GM21528 (cell line): ENCODE measurements around the gene PSMB10.
A peak's percentile ranks its signal among the peaks of the same experiment; 100 is the strongest.
"Not testable (repeated sequence)": the region's sequence is repeated elsewhere in the genome, so short reads cannot be mapped to it uniquely, and the experiment has no call there.

Experiments
- ATAC-seq: cut with Tn5 transposase; IDR thresholded peaks from one replicate; pipeline ENCODE4 v1.9.1; 2021; ENCODE audit warnings: mild to moderate bottlenecking, moderate library complexity; ENCODE audit not compliant: unreplicated experiment, low FRiP score

Gene PSMB10

DNA sequence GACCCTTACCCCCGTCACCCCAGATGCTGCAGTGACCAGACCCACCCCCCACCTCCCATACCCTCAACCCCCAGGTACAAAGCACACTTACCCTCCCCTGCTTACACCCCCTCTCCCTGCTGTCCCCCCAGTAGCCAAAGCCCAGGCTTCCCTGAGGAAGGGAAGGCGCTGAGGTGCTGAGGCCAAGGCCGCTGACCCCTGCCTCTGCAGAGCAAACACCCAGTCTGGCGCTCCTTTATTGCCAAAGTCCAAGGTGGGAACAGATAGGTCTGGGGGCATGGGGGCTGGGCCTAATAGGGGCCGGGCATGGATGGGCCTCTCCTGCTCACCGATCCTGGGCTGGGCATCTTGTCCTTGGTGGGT, 6.6 kb upstream of the PSMB10 start:
- ATAC-seq: no peak

DNA sequence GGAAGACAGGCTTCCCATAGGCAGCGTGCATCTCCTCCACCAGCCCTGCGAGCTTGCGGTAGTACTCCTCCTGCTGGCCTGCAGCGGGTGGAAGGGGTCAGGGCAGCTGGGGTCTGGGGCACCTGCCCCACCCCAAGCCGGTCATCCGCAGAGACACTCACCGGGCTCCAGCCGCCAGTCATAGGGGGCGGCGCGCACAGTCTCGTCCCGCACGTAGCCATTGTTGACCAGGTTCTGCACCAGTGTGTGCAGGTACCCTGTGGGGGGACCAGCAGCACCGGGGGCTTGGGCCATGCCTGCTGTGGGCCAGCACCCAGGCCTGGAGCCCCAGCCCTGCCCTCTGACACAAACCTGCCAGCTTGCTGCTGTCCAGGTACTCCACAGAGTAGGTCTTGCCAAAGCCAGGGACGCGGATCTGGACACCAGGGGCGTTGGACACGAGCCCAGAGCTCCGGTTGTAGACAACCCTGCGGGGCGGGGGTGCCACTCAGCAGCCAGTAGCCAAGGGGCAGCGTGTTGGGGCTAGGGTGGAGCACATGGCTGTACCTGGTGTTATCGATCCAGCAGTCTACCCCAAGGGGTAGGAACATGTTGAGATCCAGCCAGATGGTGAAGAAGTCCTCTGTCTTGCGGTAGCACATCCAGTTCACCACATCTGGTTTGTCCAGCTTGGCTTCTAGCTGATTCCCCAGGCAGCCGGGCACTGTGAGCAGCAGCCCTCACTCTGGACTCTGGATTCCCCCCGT, 6.0 kb upstream of the PSMB10 start:
- no peak for ATAC-seq

DNA sequence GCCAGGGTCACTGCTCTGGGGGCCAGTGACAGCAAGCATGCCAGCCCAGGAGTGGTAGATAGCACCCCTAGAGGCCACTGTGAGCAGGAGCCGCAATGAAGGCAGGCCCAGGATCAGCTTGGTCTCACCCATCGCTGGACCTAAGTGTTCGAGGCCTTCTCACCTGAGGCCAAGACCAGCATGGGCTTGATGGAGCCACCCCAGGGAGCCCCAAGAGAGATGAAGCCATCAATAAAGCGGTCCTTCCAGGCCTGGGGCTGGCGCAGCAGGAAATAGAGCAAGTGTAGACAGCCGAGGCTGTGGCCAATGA, 5.5 kb upstream of the PSMB10 start:
- ATAC-seq: no peak

DNA sequence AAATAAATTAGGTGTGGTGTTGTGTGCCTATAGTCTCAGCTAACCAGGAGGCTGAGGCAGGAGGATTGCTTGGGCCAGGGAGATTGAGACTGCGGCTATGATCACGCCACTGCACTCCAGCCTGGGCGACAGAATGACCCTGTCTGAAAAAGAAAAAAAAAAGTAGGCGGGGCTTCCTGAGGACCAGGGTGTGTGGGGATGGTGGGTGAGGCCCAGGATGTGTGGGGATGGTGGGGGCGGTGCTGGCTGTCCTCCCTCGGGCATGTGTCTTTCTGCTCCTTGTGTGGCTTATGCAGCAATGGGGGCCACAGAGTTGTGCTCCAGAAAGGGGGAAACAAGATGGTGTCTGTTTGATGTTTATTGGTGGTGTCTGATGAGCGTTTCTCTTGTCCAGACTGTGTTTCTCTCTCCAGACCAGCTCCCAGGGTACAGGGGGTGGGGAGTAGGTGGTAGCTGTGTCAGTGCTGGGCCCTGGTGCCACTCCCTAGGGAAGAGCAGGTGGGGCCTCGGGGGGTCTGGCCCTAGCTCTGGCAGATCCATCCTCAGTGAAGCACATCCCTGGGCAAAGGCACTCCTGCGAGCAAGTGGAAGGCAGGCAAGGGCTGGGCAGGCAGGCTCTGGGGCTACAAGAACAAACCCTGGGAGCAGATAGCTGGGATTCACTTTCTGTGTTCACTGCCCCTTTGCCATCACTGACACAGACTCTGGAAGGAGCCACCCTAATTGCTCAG, 5.0 kb upstream of the PSMB10 start:
- no peak for ATAC-seq

DNA sequence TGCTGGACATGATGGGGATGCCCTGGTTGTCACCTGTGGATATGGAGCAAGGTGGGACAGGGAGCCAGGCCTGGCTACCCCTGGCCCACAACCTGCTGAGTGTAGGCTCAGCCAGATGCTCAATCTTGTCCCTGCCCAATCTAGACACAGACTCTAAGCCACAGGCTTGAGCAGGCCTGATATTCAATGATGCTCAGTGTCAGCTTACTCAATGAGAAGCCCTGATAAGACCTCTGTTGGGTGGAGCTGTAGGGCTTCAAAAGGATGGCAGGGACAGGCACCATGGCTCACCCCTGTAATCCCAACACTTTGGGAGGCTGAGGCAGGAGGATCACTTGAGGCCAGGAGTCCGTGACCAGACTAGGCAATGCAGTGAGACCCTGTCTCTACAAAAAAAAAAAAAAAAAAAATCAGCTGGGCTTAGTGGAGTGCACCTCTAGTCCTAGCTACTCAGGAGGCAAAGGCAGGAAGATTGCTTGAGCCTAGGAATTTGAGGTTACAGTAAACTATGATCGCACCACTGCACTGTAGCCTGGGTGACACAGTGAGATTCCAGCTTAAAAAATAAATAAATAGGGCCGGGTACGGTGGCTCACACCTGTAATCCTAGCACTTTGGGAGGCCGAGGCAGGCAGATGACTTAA, 3.9 kb upstream of the PSMB10 start:
- no peak for ATAC-seq

DNA sequence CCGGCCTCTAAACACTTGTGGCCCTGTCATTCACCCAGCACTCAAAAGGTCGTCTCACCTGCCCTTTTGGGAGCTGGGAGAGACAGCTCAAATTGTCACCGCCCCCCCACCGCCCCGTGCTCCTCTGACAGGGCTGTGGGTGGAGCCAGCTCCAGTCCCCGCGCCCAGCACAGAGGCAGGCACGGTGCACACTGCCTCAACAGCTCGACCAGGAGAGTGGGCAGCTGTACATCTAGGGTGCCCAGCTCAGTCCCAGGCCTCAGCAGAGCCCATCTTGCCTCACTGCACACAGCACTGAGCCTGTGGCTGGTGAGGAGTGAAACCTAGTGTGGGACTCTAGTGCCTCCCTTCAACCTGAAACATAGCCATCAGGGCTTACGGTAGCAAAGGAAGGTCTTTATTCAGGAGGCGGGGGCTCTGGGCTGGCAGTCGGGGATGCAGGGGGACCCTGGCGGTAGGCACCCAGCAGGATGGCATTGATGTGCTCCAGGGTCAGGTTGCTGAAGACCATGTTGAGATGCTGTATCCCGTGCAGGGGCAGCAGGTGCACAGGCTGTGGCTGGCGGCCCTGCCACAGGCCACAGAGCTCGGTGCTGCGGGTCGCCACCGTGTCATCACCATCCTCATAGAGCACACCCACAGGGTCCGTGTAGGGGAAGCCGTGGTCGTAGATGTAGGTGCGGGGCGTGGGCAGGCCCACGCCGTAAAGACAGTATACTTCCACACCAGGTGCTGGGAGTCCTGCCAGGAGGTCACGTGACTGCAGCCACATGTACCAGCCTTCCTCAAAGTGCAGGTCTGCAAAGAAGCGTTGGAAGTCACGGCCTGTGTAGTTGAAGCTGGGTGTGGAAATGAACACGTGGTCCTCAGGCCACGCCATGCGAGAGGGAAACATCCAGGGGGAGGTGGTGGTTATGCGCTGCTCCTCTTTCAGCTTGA, 3.1 kb upstream of the PSMB10 start:
- no peak for ATAC-seq

DNA sequence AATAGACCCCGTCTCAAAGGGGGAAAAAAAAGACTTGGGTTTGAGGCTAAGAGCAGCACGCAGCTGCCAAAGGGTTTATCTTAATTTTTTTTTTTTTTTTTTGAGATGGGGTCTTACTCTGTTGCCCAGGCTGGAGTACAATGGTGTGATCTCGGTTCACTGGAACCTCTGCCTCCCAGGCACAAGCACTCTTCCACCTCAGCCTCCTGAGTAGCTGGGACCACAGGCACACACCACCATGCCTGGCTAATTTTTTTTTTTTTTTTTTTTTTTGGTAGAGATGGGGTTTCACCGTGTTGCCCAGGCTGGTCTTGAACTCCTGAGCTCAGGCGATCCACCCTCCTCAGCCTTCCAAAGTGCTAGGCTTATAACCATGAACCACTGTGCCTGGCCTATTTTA, 1.1 kb upstream of the PSMB10 start:
- not testable (repeated sequence) for ATAC-seq

DNA sequence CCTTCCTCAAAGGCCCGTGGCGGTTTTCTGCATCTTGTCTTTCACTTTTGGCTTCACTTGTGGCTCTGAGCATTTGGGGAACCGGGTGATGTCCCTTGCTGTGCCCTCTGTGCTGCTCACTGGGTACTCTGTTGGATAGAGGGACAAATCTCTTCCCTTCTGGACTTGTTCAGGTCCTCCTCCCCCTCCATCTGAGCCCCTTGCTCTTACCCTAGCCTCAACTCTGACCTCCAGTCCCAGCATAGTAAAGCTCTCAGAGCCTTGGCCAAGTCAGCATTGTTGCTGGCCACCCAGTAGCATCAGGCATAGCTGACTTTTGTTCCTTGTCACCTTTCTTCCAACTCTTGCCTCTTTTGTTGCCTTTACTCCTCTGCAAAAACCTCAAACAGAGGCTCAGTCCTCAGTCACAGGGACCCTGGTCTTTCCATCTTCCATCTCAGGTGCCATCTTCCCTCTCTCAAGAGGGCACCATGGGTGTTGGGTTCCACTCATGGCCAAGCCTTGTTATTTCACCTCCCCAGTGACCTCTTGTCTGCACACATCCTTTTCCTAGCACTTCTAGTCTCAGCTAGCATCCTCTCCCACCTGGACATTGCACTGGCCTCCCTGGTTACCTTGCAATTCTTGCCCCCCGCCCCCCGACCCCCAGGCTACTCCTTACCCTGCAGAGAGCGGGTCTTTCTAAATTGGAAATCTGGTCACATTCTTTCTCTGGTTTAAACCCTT, 393 bp upstream of the PSMB10 start:
- peak; percentile 49 for ATAC-seq

DNA sequence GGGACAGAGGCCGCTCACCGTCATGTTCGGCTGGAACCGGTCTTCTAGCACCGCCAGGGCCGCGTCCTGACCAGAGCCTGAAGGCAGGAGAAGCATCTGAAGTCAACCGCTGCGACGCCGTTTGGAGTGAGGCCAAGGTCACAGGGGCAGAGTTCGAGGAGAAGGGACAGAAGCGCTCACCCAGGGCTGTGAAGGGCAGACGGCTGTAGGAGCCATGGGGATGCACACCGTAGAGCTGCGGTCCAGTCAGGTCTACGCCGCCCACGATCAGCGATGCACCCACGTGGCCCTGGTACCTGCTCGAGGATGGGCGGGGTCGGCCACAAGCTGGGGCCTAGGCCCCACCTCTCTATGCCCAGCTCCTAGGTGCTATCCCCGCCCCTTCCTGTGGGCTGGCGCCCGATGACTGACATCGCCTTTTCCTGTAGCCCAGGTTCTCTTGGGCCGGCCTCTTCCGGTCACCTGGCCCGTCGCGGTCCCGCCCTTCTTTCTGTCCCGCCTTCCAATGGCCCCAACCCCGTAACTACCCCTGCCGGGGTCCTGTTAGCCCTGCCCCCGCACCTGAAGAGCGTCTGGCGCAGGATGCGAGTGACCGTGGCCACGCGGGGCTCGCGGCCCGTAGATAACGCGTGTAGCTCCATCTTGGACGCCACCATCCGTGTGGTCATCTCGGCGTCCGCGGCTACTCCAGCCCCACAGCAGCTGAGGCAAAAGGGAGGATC, 1.1 kb downstream of the PSMB10 start:
- peak; percentile 82 for ATAC-seq

DNA sequence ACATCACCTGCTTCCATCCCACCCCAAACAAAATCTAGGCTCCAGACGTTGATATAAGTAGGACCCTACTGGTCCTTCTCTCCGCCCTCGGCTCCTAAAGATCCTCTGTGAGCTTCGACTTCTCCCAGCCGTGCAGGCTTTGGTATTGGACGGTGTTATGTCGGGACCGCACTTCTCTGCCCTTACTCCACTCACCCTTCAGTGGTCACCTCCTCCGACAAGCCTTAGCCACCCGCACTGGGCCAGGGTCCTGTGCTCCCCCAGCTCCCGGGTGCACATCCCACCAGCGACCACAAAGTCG, 1.6 kb downstream of the PSMB10 start:
- ATAC-seq: no peak

DNA sequence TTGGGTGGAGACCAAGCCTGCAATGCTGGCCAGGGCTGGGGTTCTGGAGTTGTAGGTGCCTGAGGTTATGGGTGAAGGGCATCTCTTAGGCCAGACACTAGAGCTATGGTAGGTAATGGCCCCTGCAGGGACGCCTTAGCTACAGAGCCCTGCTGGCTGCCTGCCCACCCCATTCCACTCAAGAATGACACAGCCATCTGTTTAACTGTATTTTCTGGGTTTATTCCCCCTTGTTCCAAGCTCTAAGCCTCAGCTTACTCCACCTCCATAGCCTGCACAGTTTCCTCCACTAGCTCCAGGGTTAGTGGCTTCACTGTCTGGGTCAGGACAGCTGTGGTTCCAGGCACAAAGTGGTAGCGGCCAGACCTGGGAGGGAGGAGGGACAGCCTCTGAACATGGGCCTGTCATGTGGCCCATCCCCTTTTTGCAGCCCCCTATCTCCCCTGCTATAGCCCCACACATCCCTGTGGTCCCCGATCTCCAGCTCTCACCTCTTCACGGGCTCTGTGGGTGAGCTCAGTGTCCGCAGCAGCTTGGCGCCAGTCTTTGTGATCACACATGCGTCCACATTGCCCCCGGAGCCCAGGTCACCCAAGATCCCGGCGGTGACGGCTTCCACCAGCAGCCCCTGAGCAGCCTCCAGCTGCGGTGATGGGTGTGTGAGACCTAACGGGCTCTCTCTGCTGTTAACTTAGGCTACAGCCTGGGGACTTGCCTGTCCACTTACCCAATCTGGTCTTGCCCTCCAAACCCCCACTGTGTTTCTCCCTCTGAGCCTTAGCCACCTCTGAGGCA, 2.1 kb downstream of the PSMB10 start:
- ATAC-seq: no peak

DNA sequence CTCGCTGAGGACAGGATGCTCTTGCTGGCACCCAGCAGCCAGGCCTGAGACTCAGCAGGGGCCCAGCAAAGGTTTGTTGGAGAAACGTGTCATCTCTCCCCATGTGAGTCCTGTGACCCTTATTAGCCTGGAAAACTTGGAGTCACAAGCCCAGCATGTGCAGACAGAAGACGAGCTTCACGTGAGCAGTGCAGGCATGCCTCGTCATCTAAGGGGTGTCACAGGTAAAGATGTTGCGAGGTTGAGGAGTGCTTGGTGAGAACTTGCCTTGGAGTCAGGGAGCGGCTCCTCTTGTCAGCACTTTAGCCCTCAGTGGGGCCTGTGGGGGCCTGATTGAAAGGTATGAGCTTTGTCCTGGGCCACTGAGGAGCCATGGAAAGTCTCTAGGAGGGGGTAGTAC, 2.8 kb downstream of the PSMB10 start:
- ATAC-seq: no peak

DNA sequence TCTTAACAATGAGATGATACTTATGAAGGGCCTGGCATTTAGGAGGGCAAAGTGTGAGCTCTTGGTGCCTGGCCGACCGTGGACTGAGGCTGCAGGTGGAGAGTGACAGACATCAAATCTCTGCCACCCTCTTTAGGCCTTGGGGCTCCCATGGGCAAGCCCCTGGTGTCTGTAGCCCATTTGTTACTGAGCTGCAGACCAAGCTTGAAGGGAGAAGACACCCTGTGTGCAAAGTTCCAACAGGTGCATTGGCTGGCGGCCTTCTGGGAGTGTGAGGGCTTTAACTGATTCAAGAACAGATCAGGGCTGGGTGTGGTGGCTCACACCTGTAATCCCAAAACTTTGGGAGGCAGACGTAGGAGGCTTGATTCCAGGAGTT, 4.2 kb downstream of the PSMB10 start:
- no peak for ATAC-seq

DNA sequence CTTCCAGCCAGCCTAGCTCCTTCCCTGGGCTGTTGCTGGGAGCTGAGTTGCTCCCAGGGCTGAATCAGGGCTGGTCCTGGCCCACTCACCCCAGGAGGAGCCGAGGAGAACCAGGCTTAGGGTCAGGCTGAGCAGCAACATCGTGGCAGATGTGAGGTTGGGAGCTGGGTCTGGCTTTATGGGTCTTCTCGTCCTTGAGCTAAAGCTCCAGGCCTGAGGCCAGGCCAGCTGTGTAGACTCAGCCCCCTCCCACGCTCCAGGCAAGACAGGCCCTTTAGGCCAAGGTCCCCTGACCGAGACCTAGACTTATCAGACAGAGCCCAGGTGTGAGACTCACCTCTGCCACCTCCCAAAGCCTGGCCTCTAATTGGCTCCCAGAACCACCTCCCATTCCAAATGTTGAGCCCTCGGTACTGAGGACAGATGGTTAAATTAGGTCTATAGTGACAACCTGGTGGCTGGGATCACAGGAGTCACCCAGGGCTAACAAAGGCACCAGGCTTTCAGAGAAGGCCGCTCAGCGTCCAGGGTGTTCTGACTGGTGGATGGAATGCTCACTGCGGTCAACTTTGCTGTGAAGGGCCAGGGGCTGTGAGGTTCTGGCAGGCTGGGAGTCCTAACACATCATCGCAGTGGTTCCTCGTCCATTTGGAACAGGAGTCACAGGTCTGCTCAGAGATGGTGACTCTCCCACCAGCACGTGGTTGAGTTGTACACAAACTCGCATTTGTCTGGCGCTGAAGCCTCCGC, 4.8 kb downstream of the PSMB10 start, which contains the start of gene CTRL:
CTRL (minus strand) TSS at position 151 of the 750 bp plus-strand sequence; CDS start at position 141, 10 bp downstream.
- no peak for ATAC-seq

DNA sequence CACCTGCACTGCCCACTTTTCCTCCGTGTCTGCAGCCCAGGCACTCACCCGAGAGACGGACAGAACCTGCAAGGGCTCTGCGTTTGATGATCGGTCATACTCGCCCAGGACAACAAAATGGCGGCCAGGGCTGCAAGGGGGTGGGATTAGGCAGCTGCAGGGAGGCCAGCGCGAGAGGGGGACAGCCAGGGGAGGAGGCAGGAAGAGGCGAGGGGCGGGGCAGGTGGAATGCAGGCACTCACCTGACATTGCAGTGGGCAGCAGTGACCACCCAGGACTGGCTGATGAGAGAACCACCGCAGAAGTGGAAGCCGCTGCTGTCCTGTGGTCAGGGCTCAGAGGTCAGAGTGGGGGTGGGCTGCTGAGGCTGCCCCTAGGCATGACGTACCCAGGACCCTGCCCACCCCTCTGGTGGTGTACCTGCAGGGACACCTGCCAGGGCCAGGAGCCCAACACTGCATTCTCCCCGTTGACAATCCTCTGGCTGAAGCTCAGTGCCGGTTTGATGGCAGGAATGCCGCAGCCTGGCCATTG, 5.9 kb downstream of the PSMB10 start:
- no peak for ATAC-seq

DNA sequence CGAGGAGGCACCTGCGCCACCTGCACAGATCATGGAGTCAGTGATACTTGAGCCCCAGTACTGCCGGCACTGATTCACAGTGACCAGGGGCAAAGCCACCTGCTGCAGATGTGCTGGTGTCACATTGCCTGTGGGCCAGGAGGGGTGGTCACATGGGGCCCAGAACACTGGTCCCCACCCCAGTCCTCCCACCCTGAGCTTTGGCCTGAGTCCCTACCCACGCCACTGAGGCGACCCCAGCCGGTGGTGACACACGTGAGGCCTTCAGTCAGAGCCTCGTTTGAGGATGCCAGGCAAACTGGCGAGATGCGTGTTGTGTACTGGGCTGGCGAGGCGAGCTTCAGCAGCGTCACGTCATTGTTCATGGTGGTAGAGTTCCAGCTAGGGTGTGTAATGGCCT, 6.5 kb downstream of the PSMB10 start:
- no peak for ATAC-seq

DNA sequence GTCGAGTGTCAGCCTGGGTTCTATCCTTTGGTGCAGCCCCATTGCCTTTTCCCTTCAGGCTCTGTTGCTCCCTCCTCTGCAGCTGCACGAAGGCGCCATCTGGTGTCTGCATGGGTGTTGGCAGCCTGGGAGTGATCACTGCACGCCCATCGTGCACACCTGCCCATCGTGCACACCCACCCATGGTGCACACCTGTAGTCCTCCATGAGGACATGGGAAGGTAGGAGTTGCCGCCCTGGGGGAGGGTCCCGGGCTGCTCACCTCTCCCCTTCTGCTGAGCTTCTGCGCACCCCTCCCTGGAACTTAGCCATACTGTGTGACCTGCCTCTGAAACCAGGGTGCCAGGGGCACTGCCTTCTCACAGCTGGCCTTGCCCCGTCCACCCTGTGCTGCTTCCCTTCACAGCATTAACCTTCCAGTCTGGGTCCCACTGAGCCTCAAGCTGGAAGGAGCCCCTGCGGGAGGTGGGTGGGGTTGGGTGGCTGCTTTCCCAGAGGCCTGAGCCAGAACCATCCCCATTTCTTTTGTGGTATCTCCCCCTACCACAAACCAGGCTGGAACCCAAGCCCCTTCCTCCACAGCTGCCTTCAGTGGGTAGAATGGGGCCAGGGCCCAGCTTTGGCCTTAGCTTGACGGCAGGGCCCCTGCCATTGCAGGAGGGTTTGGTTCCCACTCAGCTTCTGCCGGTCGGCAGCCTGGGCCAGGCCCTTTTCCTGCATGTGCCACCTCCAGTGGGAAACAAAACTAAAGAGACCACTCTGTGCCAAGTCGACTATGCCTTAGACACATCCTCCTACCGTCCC, 7.9 kb downstream of the PSMB10 start:
- no peak for ATAC-seq
